Parathyroid adenoma (tissue), 2 donors: ENCODE data around the gene LRRC26.

Experiments
- H2AFZ ChIP-seq: fragments of 300-600 bp; sonication (generic); one replicate; pipeline ENCODE4 v1.7.0; 2017; ENCODE audit warnings: antibody characterized with exemption, mild to moderate bottlenecking
- H3K27ac ChIP-seq: fragments of 300-600 bp; sonication (generic); one replicate; pipeline ENCODE4 v1.7.0; 2017
- H3K27me3 ChIP-seq: fragments of 300-600 bp; sonication (generic); one replicate; pipeline ENCODE4 v1.7.0; 2017; ENCODE audit warnings: low read length; ENCODE audit not compliant: control insufficient read depth, insufficient read depth
- H3K36me3 ChIP-seq: fragments of 300-600 bp; sonication (generic); one replicate; pipeline ENCODE4 v1.7.0; 2017; ENCODE audit warnings: low read length; ENCODE audit not compliant: control insufficient read depth, insufficient read depth
- H3K4me1 ChIP-seq: fragments of 300-600 bp; sonication (generic); one replicate; pipeline ENCODE4 v1.7.0; 2017; ENCODE audit warnings: control low read depth
- H3K4me2 ChIP-seq: fragments of 300-600 bp; sonication (generic); one replicate; pipeline ENCODE4 v1.7.0; 2017; ENCODE audit warnings: low read length
- H3K4me3 ChIP-seq: fragments of 300-600 bp; sonication (generic); one replicate; pipeline ENCODE4 v1.7.0; 2017; ENCODE audit warnings: low read depth, low read length
- H3K79me2 ChIP-seq: fragments of 300-600 bp; sonication (generic); one replicate; pipeline ENCODE4 v1.7.0; 2017; ENCODE audit warnings: control low read depth
- H3K9ac ChIP-seq: fragments of 300-600 bp; sonication (generic); one replicate; pipeline ENCODE4 v1.7.0; 2017; ENCODE audit warnings: mild to moderate bottlenecking
- H3K9me3 ChIP-seq: fragments of 300-600 bp; sonication (generic); one replicate; pipeline ENCODE4 v1.7.0; 2017; ENCODE audit warnings: low read length; ENCODE audit not compliant: control insufficient read depth
- TF ChIP-seq, protein P1 (sequence below): fragments of 300-600 bp; sonication (generic); IDR thresholded peaks from one replicate; pipeline ENCODE4 v1.7.0; 2017; ENCODE audit warnings: antibody characterized with exemption, mild to moderate bottlenecking
- donor health status: primary hyperparathyroidism.

LRRC26 gene

DNA sequence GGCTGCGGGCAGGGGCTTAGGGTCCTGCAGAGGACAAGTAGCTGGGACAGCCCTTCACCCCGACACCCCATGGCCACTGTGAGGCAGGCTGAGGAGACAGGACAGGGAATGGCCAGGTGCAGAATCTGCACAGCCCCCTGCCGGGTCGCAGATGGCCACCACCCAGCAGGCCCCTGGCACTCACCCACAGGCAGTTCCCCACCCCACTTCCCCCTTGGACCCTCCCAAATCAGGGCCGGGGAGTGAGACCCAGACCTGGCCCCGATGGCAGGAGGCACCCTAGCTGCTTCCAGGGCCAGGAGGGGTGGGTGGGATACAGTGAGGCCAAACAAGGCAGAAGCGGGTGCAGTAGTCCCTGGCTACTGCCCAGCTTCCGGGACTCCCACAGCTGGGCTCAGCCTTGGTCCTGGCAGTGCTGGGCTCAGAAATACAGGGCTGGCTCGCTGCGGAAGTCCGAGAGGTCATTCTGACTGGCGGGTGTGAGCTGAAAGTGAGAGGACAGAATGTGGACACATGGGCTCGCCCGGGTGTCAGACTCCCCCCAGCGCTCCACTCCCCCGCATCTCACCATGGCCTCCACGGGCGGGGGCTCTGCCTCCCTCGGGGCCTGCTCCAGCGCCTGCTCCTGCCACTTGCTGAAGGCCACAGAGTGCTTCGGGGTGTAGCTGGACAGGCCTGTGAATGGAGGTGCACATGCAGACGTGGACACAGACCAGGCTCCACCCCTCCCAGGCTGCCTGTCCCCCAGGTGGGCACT, 22.0 kb upstream of the LRRC26 start:
- Histone ChIP-seq H3K4me3 (no peak overlapping the region), H2AFZ (no peak overlapping the region), H3K9ac (no peak overlapping the region), H3K27ac (no peak overlapping the region), H3K4me2 (no peak overlapping the region), H3K9me3 (no peaks in the 10 kb centered on the region), H3K4me1 (peaks cover 8% of the 10 kb centered on the region), H3K27me3 (no peaks in the 10 kb centered on the region), H3K79me2 (peaks cover 9% of the 10 kb centered on the region), H3K36me3 (no peaks in the 10 kb centered on the region)
- TF ChIP-seq, protein P1, sequence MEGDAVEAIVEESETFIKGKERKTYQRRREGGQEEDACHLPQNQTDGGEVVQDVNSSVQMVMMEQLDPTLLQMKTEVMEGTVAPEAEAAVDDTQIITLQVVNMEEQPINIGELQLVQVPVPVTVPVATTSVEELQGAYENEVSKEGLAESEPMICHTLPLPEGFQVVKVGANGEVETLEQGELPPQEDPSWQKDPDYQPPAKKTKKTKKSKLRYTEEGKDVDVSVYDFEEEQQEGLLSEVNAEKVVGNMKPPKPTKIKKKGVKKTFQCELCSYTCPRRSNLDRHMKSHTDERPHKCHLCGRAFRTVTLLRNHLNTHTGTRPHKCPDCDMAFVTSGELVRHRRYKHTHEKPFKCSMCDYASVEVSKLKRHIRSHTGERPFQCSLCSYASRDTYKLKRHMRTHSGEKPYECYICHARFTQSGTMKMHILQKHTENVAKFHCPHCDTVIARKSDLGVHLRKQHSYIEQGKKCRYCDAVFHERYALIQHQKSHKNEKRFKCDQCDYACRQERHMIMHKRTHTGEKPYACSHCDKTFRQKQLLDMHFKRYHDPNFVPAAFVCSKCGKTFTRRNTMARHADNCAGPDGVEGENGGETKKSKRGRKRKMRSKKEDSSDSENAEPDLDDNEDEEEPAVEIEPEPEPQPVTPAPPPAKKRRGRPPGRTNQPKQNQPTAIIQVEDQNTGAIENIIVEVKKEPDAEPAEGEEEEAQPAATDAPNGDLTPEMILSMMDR = no peak

GRCh38 chr9:137191245-137191644, 21.4 kb upstream of the LRRC26 start:
- no peak overlapping the region for H3K4me2 ChIP-seq
- H3K4me3 ChIP-seq = no peak overlapping the region
- TF ChIP-seq, protein P1 = no peak
- no peaks in the 10 kb centered on the region for H3K27me3 ChIP-seq
- no peak overlapping the region for H2AFZ ChIP-seq
- peaks cover 8% of the 10 kb centered on the region for H3K4me1 ChIP-seq
- H3K79me2 ChIP-seq = peaks cover 6% of the 10 kb centered on the region
- no peak overlapping the region for H3K27ac ChIP-seq
- H3K9me3 ChIP-seq = no peaks in the 10 kb centered on the region
- no peaks in the 10 kb centered on the region for H3K36me3 ChIP-seq
- no peak overlapping the region for H3K9ac ChIP-seq

DNA sequence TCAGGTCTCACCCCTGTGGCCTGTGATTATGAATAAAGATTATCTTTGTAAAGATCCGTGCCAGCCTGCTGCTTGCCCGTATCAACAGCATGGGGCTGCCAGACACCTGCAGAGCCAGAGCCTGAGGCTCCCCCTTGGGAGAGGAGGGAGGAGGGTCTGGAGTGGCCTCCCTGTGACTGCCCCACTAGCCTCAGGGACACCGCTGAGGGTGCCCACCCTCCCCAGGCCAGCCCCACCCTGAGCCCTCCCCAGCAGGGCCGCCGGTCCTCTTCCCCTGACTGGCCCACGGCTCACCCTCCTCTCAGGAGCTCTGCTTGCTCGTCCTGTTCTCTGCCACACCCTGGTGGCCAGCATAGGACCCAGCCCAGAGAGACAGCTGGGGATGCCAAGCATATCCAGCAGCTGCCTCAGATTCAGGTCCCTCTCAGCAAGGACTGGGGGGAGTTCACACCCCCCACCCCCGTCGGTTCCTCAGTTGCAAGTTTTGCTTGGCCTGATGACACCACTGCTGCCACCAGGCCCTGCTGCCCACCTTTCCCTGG, 20.5 kb upstream of the LRRC26 start:
- no peaks in the 10 kb centered on the region for H3K9me3 ChIP-seq
- H3K36me3 ChIP-seq = no peaks in the 10 kb centered on the region
- H3K4me3 ChIP-seq = no peak overlapping the region
- no peak overlapping the region for H2AFZ ChIP-seq
- H3K9ac ChIP-seq = no peak overlapping the region
- no peak overlapping the region for H3K27ac ChIP-seq
- H3K4me1 ChIP-seq = peaks cover 8% of the 10 kb centered on the region
- no peaks in the 10 kb centered on the region for H3K27me3 ChIP-seq
- peaks cover 4% of the 10 kb centered on the region for H3K79me2 ChIP-seq
- H3K4me2 ChIP-seq = no peak overlapping the region
- TF ChIP-seq, protein P1 = no peak

GRCh38 chr9:137189297-137190295, 19.7 kb upstream of the LRRC26 start:
- TF ChIP-seq, protein P1 = no peak
- H3K27me3 ChIP-seq = no peaks in the 10 kb centered on the region
- H3K9ac ChIP-seq = no peak overlapping the region
- H3K4me3 ChIP-seq = peak overlapping the region; percentile 97
- H3K79me2 ChIP-seq = peaks cover 4% of the 10 kb centered on the region
- H3K4me2 ChIP-seq = peak overlapping the region; percentile 91
- H3K27ac ChIP-seq = peak overlapping the region; percentile 87
- peak overlapping the region; percentile 90 for H2AFZ ChIP-seq
- H3K36me3 ChIP-seq = no peaks in the 10 kb centered on the region
- H3K9me3 ChIP-seq = no peaks in the 10 kb centered on the region
- H3K4me1 ChIP-seq = peaks cover 8% of the 10 kb centered on the region
